Caki2 (cell line): ENCODE data around the gene PSKH1. TPM values are rescaled to one million over a fixed set of nuclear protein-coding genes. Genes with fewer than 3 reads are reported as not detected.
"Not testable (repeated sequence)": the region's sequence is repeated elsewhere in the genome, so short reads cannot be mapped to it uniquely, and the experiment has no call there.

Source experiments
- DNase-seq: peaks from one replicate; pipeline ENCODE4 v3.0.0-alpha.2; 2015; ENCODE audit warnings: low read depth
- in situ Hi-C: cut with HindIII; loops from 2 replicates; pipeline ENCODE4 v1.10.0; 2016; ENCODE audit warnings: low sequenced_read_pairs, low pct_unique_long_range_greater_than_20kb, mixed read lengths
- total RNA-seq: library from RNA; depleted of rRNA; stranded (reverse); fragments of >200 nt; shearing (Covaris generic); gene quantifications from 2 replicates; pipeline ENCODE4 v1.2.3, GENCODE V29; 2014; ENCODE audit warnings: low replicate concordance

Gene PSKH1
- total RNA-seq, 1 experiment from 2014 or later: 25.9 TPM

- DNase-seq: no peak
- in situ Hi-C loops: no loop called here
Measured at GRCh38 chr16:67963662-67964321, 70.7 kb downstream of the PSKH1 start.

GRCh38 chr16:67964477-67965131 lies 71.5 kb downstream of the PSKH1 start:
- in situ Hi-C loops: no loop called here
- no peak for DNase-seq

- in situ Hi-C loops: no loop called here
- DNase-seq: no peak
Measured at GRCh38 chr16:67965668-67966548, 72.9 kb downstream of the PSKH1 start.

- in situ Hi-C loops: no loop called here
- DNase-seq: peak; percentile 54
Measured at GRCh38 chr16:67966549-67967182, 73.6 kb downstream of the PSKH1 start.

GRCh38 chr16:67967183-67967957 lies 74.3 kb downstream of the PSKH1 start:
- no peak for DNase-seq
- in situ Hi-C loops: no loop called here

- in situ Hi-C loops: no loop called here
- DNase-seq: no peak
Measured at GRCh38 chr16:67967958-67968399, 74.9 kb downstream of the PSKH1 start.

- peak; percentile 72 for DNase-seq
- in situ Hi-C loops: no loop called here
Measured at GRCh38 chr16:67968400-67969253, 75.6 kb downstream of the PSKH1 start, which contains the start of gene SLC12A4. Gene SLC12A4 (minus strand): TSS chr16:67968637. CDS start chr16:67968553, 84 bp downstream.

- no peak for DNase-seq
- in situ Hi-C loops: no loop called here
Measured at GRCh38 chr16:67969254-67970039, 76.4 kb downstream of the PSKH1 start.

- DNase-seq: no peak
- in situ Hi-C loops: no loop called here
Measured at GRCh38 chr16:67971111-67971510, 78.1 kb downstream of the PSKH1 start.

GRCh38 chr16:67972285-67972684 lies 79.2 kb downstream of the PSKH1 start:
- DNase-seq, in situ Hi-C loops: not testable (repeated sequence)

GRCh38 chr16:67975321-67976105 lies 82.5 kb downstream of the PSKH1 start:
- in situ Hi-C loops: no loop called here
- no peak for DNase-seq

GRCh38 chr16:67976205-67976604 lies 83.2 kb downstream of the PSKH1 start:
- DNase-seq: no peak
- in situ Hi-C loops: no loop called here

- no peak for DNase-seq
- in situ Hi-C loops: no loop called here
Measured at GRCh38 chr16:67977005-67977404, 84.0 kb downstream of the PSKH1 start.

- no peak for DNase-seq
- in situ Hi-C loops: no loop called here
Measured at GRCh38 chr16:67977469-67978227, 84.6 kb downstream of the PSKH1 start.
